Gastrocnemius medialis (tissue), 4 donors: ENCODE results near the gene DNAH17. TPM values are rescaled to one million over a fixed set of nuclear protein-coding genes. Genes with fewer than 3 reads are reported as not detected.

Source experiments
- ATAC-seq, 2 donors: fragments of 150-250 bp; one replicate each; pipeline ENCODE4 v1.9.1; 2016
- DNase-seq, 2 donors: peaks; one replicate each; pipeline ENCODE4 v3.0.0-alpha.2; 2019
- H3K27ac ChIP-seq, 4 donors: fragments of 200-600 bp; sonication (generic); 1 replicate in 1 of 4; 2 replicates in 3 of 4; pipeline ENCODE4 v1.5.1; 2016 to 2018; ENCODE audit warnings: mild to moderate bottlenecking in 2 of 4, moderate library complexity in 1 of 4
- H3K27me3 ChIP-seq, 3 donors: fragments of 200-600 bp; sonication (generic) in 2 of 3; 1 replicate in 1 of 3; 2 replicates in 2 of 3; pipeline versions ENCODE4 v1.5.1 to v1.6.0; 2016 to 2019; ENCODE audit warnings: mild to moderate bottlenecking in 1 of 3, moderate library complexity in 1 of 3
- H3K36me3 ChIP-seq, 2 donors: fragments of 200-600 bp; sonication (generic) in 1 of 2; one replicate each; pipeline ENCODE4 v1.5.1; 2017 to 2018
- H3K4me1 ChIP-seq, 2 donors: fragments of 200-600 bp; sonication (generic) in 1 of 2; one replicate each; pipeline ENCODE4 v1.5.1; 2016 to 2017; ENCODE audit warnings: mild to moderate bottlenecking in 2 of 2
- H3K4me3 ChIP-seq, 4 donors: fragments of 200-600 bp; sonication (generic) in 3 of 4; 1 replicate in 1 of 4; 2 replicates in 3 of 4; pipeline ENCODE4 v1.5.1; 2016 to 2019; ENCODE audit warnings: mild to moderate bottlenecking in 2 of 4
- H3K9me3 ChIP-seq, 3 donors: fragments of 200-600 bp; sonication (generic) in 2 of 3; 1 replicate in 1 of 3; 2 replicates in 2 of 3; pipeline ENCODE4 v1.5.1; 2016 to 2019
- CTCF ChIP-seq, 5 experiments: fragments of 450-650 bp in 3 of 5; fragments of 200-600 bp in 2 of 5; sonication (generic) in 2 of 5; IDR thresholded peaks in 4 of 5; conservative IDR thresholded peaks in 1 of 5; 1 replicate in 4 of 5; 2 replicates in 1 of 5; pipeline ENCODE4 v1.5.1; 2016 to 2019; ENCODE audit warnings: antibody characterized with exemption in 5 of 5, mild to moderate bottlenecking in 3 of 5, moderate library complexity in 3 of 5
- POLR2A ChIP-seq, 2 donors: fragments of 450-650 bp; IDR thresholded peaks; one replicate each; pipeline ENCODE4 v1.6.1; 2017; ENCODE audit warnings: antibody characterized with exemption in 2 of 2, mild to moderate bottlenecking in 2 of 2, moderate library complexity in 2 of 2
- in situ Hi-C, 4 donors: fragments of 200-750 bp; cut with MboI; loops; one replicate each; pipeline versions ENCODE4 v1.15.0 to v1.8.0; 2017; ENCODE audit warnings: low sequenced_read_pairs in 4 of 4
- intact Hi-C: fragments of 100-400 bp; cut with DNase I; formaldehyde crosslinking; loops from one replicate; pipeline ENCODE4 v1.15.1; 2023; ENCODE audit warnings: low total_unique reads
- total RNA-seq, 4 donors: library from RNA; depleted of rRNA; stranded (reverse); fragments of >200 nt; gene quantifications; one replicate each; pipeline versions ENCODE4 v1.1.0 to v1.2.3, GENCODE V29; 2016

DNAH17 gene
- total RNA-seq, 4 donors from 2014 or later: 0.56 TPM; not detected in 3

- in situ Hi-C loops: no loop called here
- intact Hi-C loops: no loop called here
Measured at GRCh38 chr17:78550464-78550863, 26.7 kb downstream of the DNAH17 start.

GRCh38 chr17:78548725-78549124 lies 28.5 kb downstream of the DNAH17 start:
- H3K36me3 ChIP-seq: no peaks in the 10 kb centered on the region
- no peaks in the 10 kb centered on the region for H3K9me3 ChIP-seq
- DNase-seq: no peak
- in situ Hi-C loops: no loop called here
- H3K27me3 ChIP-seq: peaks cover 0 to 8% (median 0%) of the 10 kb centered on the region in 3 donors
- H3K4me3 ChIP-seq: no peak overlapping the region
- intact Hi-C loops: no loop called here
- TF ChIP-seq CTCF (IDR thresholded peaks at IDR 0.05 in 4 of 5, conservative IDR thresholded peaks at IDR 0.05 in 1 of 5) (no peak), POLR2A (IDR thresholded peaks at IDR 0.05) (no peak)
- ATAC-seq: no peak
- no peak overlapping the region for H3K27ac ChIP-seq
- H3K4me1 ChIP-seq: no peaks in the 10 kb centered on the region

More at GRCh38 chr17:78550464-78550863, 26.7 kb downstream of the DNAH17 start:
- Histone ChIP-seq H3K4me3 (no peak overlapping the region), H3K4me1 (no peaks in the 10 kb centered on the region), H3K9me3 (no peaks in the 10 kb centered on the region), H3K27me3 (peaks cover 0 to 8% (median 0%) of the 10 kb centered on the region in 3 donors), H3K27ac (no peak overlapping the region), H3K36me3 (no peaks in the 10 kb centered on the region)
- ATAC-seq (no peak), DNase-seq (no peak)
- no peak for TF ChIP-seq CTCF (IDR thresholded peaks at IDR 0.05 in 4 of 5, conservative IDR thresholded peaks at IDR 0.05 in 1 of 5)

GRCh38 chr17:78547035-78547434 lies 30.2 kb downstream of the DNAH17 start:
- Histone ChIP-seq H3K27ac (no peak overlapping the region), H3K27me3 (peaks cover 0 to 8% (median 0%) of the 10 kb centered on the region in 3 donors), H3K4me1 (no peaks in the 10 kb centered on the region), H3K4me3 (no peak overlapping the region), H3K9me3 (no peaks in the 10 kb centered on the region), H3K36me3 (no peaks in the 10 kb centered on the region)
- ATAC-seq: no peak
- in situ Hi-C loops (no loop called here), intact Hi-C loops (no loop called here)
- TF ChIP-seq POLR2A (IDR thresholded peaks at IDR 0.05) (no peak), CTCF (IDR thresholded peaks at IDR 0.05 in 4 of 5, conservative IDR thresholded peaks at IDR 0.05 in 1 of 5) (no peak)
- no peak for DNase-seq

- Histone ChIP-seq H3K36me3 (no peaks in the 10 kb centered on the region), H3K9me3 (no peaks in the 10 kb centered on the region), H3K4me3 (no peak overlapping the region), H3K27me3 (peaks cover 0 to 8% (median 0%) of the 10 kb centered on the region in 3 donors), H3K4me1 (no peaks in the 10 kb centered on the region), H3K27ac (no peak overlapping the region)
- intact Hi-C loops: no loop called here
- no peak for DNase-seq
- no peak for TF ChIP-seq POLR2A (IDR thresholded peaks at IDR 0.05)
- TF ChIP-seq CTCF (IDR thresholded peaks at IDR 0.05 in 4 of 5, conservative IDR thresholded peaks at IDR 0.05 in 1 of 5): no peak
- in situ Hi-C loops: no loop called here
- ATAC-seq: no peak
Measured at GRCh38 chr17:78546476-78546875, 30.7 kb downstream of the DNAH17 start.
